NCI-H2227 (cell line): Measurements from ENCODE around the gene CUEDC1.
"Not testable (repeated sequence)": the region's sequence is repeated elsewhere in the genome, so short reads cannot be mapped to it uniquely, and the experiment has no call there.

Experiments used
- DNase-seq: peaks from one replicate; lab custom pipeline; 2025; ENCODE audit not compliant: unreplicated experiment; lab: John Stamatoyannopoulos, UW

CUEDC1 gene

GRCh38 chr17:57986841-57987580, 31.8 kb upstream of the CUEDC1 start:
- peak; percentile 40 for DNase-seq

GRCh38 chr17:57985675-57985974, 30.4 kb upstream of the CUEDC1 start:
- no peak for DNase-seq

- DNase-seq = no peak
These were observed 29.9 kb upstream of the CUEDC1 start for GRCh38 chr17:57984936-57985674.

- DNase-seq = no peak
These were observed 29.2 kb upstream of the CUEDC1 start for GRCh38 chr17:57984261-57984890.

GRCh38 chr17:57983446-57983845, 28.2 kb upstream of the CUEDC1 start:
- DNase-seq = no peak

- DNase-seq = no peak
These were observed 27.4 kb upstream of the CUEDC1 start for GRCh38 chr17:57982452-57983170.

GRCh38 chr17:57980522-57980921, 25.3 kb upstream of the CUEDC1 start:
- no peak for DNase-seq

- DNase-seq = no peak
These were observed 23.9 kb upstream of the CUEDC1 start for GRCh38 chr17:57979076-57979475.

- DNase-seq = no peak
These were observed 21.4 kb upstream of the CUEDC1 start for GRCh38 chr17:57976594-57976993.

- DNase-seq = no peak
These were observed 19.8 kb upstream of the CUEDC1 start for GRCh38 chr17:57975044-57975443.

- not testable (repeated sequence) for DNase-seq
These were observed 19.0 kb upstream of the CUEDC1 start for GRCh38 chr17:57974053-57974824.

GRCh38 chr17:57972151-57972550, 16.9 kb upstream of the CUEDC1 start:
- no peak for DNase-seq

- DNase-seq = no peak
These were observed 16.4 kb upstream of the CUEDC1 start for GRCh38 chr17:57971572-57971971.

GRCh38 chr17:57970710-57971109, 15.5 kb upstream of the CUEDC1 start:
- DNase-seq = no peak

GRCh38 chr17:57968456-57968855, 13.2 kb upstream of the CUEDC1 start:
- DNase-seq = no peak

GRCh38 chr17:57966875-57967274, 11.7 kb upstream of the CUEDC1 start:
- DNase-seq = no peak

GRCh38 chr17:57966246-57966645, 11.0 kb upstream of the CUEDC1 start:
- no peak for DNase-seq

GRCh38 chr17:57965521-57966160, 10.4 kb upstream of the CUEDC1 start:
- no peak for DNase-seq

- no peak for DNase-seq
These were observed 7.9 kb upstream of the CUEDC1 start for GRCh38 chr17:57963149-57963511.
